ENCODE measurements around the gene MID1IP1. TPM values are rescaled to one million over a fixed set of nuclear protein-coding genes. Genes with fewer than 3 reads are reported as not detected.

MID1IP1 gene
- polyA plus RNA-seq, 3 donors: 16.0 to 19.0 (median 17.2) TPM

- DNase-seq (ENCODE audit: low read depth in 3 of 3, low spot score in 2 of 3): no peak
These were observed 10.4 kb downstream of the MID1IP1 start for GRCh38 chrX:38811515-38812243.

- DNase-seq (ENCODE audit: low read depth in 3 of 3, low spot score in 2 of 3): no peak
These were observed 14.9 kb downstream of the MID1IP1 start for GRCh38 chrX:38816155-38816554.

- DNase-seq (ENCODE audit: low read depth in 3 of 3, low spot score in 2 of 3): no peak
These were observed 15.9 kb downstream of the MID1IP1 start for GRCh38 chrX:38817004-38817703.

GRCh38 chrX:38819163-38819562 is 17.9 kb downstream of the MID1IP1 start:
- no peak for DNase-seq (ENCODE audit: low read depth in 3 of 3, low spot score in 2 of 3)

- DNase-seq (ENCODE audit: low read depth in 3 of 3, low spot score in 2 of 3): no peak
These were observed 18.4 kb downstream of the MID1IP1 start for GRCh38 chrX:38819709-38820108.

- DNase-seq (ENCODE audit: low read depth in 3 of 3, low spot score in 2 of 3): no peak
These were observed 19.5 kb downstream of the MID1IP1 start for GRCh38 chrX:38820751-38821150.

- DNase-seq (ENCODE audit: low read depth in 3 of 3, low spot score in 2 of 3): no peak
These were observed 22.9 kb downstream of the MID1IP1 start for GRCh38 chrX:38824176-38824575.

GRCh38 chrX:38831949-38832348 is 30.7 kb downstream of the MID1IP1 start:
- DNase-seq (ENCODE audit: low read depth in 3 of 3, low spot score in 2 of 3): no peak

GRCh38 chrX:38837389-38837788 is 36.1 kb downstream of the MID1IP1 start:
- DNase-seq (ENCODE audit: low read depth in 3 of 3, low spot score in 2 of 3): no peak

GRCh38 chrX:38839277-38839676 is 38.0 kb downstream of the MID1IP1 start:
- DNase-seq (ENCODE audit: low read depth in 3 of 3, low spot score in 2 of 3): no peak

GRCh38 chrX:38839944-38840343 is 38.7 kb downstream of the MID1IP1 start:
- no peak for DNase-seq (ENCODE audit: low read depth in 3 of 3, low spot score in 2 of 3)

- DNase-seq (ENCODE audit: low read depth in 3 of 3, low spot score in 2 of 3): no peak
These were observed 40.5 kb downstream of the MID1IP1 start for GRCh38 chrX:38841750-38842149.

- no peak for DNase-seq (ENCODE audit: low read depth in 3 of 3, low spot score in 2 of 3)
These were observed 44.2 kb downstream of the MID1IP1 start for GRCh38 chrX:38845426-38845825.

- DNase-seq (ENCODE audit: low read depth in 3 of 3, low spot score in 2 of 3): no peak
These were observed 46.1 kb downstream of the MID1IP1 start for GRCh38 chrX:38847206-38847902.

GRCh38 chrX:38847903-38848230 is 46.6 kb downstream of the MID1IP1 start:
- no peak for DNase-seq (ENCODE audit: low read depth in 3 of 3, low spot score in 2 of 3)

GRCh38 chrX:38848671-38849455 is 47.6 kb downstream of the MID1IP1 start:
- DNase-seq (ENCODE audit: low read depth in 3 of 3, low spot score in 2 of 3): no peak

GRCh38 chrX:38850807-38851544 is 49.7 kb downstream of the MID1IP1 start:
- DNase-seq (ENCODE audit: low read depth in 3 of 3, low spot score in 2 of 3): no peak

- DNase-seq (ENCODE audit: low read depth in 3 of 3, low spot score in 2 of 3): no peak
These were observed 53.0 kb downstream of the MID1IP1 start for GRCh38 chrX:38854305-38854704.
